ENCODE data around the gene COMMD10.
A peak's percentile ranks its signal among the peaks of the same experiment; 100 is the strongest.
"Not testable (repeated sequence)": the region's sequence is repeated elsewhere in the genome, so short reads cannot be mapped to it uniquely, and the experiment has no call there.

Gene COMMD10

GRCh38 chr5:116098998-116099397 lies 14.2 kb downstream of the COMMD10 start:
- DNase-seq, result no peak

- DNase-seq, result not testable (repeated sequence)
These were observed 20.1 kb downstream of the COMMD10 start for GRCh38 chr5:116104941-116105340.

- no peak for DNase-seq
These were observed 30.3 kb downstream of the COMMD10 start for GRCh38 chr5:116115163-116115562.

DNA sequence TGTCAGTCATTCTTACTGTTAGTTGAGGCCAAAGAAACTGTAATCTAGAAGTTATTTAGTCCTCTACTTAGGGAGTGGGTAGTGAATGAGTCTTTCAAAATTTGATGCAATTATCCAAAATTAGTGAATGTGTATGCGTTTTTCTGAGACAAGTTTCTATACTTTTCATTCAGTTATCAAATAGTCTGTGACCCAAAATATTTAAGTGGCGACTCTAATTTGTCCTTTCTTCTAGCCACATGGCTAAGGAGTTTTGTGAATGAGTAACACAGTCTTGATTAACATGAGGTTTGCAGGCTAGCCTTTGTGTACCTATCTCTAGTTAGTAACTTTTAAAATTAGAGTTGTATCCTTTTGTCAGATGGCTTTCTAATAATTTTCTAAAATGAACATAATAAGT lies 45.6 kb downstream of the COMMD10 start:
- DNase-seq, result peak; percentile 54

DNA sequence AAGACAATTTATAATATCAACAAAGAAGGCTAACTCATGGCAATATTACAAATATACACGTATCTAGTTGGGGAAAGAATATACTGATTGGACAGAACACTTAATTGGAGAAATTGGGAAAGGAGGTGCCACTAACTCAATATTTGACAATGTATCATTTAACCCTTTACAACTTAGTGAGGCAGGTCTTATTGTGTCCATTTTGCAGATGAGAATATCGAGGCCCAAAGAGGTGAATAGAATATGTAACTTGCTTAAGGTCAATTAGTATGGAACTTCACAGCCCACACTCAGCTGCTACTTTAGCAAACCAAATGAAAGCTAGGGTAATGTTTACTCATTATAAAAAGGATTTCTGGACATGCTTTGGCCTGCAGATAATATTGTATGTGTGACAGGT lies 46.2 kb downstream of the COMMD10 start:
- DNase-seq, result no peak

DNA sequence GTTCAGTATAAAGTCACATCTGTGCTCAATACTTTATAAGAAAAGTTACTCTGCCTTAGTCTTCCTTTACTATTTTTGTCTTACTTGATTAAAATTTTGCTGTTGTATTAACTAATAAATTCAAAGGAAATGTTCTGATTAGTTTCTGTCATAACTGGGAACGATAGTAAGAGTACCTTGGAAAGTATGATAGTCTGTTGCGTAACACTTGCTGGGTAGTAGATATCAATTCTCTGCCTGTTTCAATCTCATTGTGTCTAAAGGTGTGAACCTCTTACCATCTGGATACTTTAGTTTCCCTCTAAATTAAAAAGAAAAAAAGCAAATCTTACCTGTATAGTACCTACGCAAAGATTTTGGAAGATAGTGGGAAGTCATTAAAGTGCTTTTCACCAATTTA lies 48.5 kb downstream of the COMMD10 start:
- DNase-seq, result no peak

- no peak for DNase-seq
These were observed 50.5 kb downstream of the COMMD10 start for GRCh38 chr5:116135344-116135743.

- DNase-seq, result peak; percentile 58
These were observed 52.9 kb downstream of the COMMD10 start for GRCh38 chr5:116137544-116138378.

GRCh38 chr5:116142495-116142894 lies 57.7 kb downstream of the COMMD10 start:
- DNase-seq, result no peak

DNA sequence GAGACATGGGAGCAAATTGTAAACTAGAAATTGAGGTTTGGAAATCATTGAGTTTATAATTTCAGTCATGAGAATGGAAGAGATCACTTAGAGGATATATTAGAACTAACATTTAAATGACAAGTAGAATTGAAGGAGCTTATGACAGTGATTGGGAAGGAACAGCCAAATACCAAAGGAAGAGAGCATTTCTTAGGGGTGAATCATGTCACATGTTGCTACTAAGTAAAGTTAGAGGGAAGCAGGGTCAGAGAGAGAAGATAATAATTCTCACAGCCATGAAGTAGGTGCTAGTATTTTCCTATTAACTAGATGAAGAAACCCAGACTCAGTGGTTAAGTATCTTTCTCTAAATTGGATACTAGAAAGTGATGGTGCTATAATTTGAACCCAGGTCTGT lies 59.3 kb downstream of the COMMD10 start:
- peak; percentile 47 for DNase-seq

DNA sequence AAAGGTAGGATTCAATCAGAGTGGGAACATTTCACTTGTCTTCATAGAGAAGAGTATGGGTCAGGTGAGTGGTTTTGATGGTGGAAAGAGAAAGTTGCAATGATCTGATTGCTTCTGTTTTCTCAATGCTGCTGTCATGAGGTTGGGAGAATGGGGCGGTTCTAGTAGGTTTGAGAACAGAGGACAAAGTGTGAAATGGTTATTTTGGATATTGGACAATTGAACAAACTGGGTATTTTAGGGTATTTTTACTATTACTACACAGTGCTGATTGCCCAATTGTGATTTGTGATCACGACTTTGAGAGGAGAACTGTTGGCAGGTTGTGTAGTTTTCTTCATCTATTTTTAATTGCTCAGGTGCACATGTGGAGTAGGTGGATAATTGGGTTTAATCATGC lies 60.2 kb downstream of the COMMD10 start:
- no peak for DNase-seq

DNA sequence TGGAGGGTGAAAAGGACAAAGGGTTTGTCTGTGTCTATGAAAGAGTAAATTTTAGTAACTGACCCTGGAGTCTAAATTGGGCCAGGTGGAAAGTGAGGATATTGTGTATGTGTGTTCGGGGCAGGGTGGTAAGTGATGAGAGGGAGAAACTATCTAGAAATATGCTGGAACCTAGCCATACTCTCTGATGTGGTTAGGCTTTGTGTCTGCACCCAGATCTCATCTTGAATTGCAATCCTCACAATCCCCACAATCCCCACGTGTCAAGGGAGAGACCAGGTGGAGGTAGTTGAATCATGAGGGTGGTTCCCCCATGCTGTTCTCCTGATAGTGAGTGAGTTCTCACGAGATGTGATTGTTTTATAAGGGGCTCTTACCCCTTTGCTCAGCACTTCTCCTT lies 60.6 kb downstream of the COMMD10 start:
- DNase-seq, result no peak

DNA sequence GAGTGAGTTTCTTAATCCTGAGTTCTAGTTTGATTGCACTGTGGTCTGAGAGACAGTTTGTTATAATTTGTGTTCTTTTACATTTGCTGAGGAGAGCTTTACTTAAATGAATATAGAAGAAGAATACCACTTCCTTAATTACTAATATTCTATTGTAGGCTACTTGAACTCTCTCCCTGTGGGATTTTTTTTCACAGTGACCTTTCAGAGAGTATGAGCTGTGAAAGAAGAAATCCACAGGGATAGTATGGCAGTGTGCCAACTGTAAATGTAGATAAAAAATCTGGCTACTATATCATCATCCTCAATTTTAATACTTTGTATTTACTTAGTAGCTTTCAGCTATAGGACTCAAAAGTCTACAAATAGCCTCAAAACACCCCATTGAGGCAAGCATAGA lies 67.3 kb downstream of the COMMD10 start:
- DNase-seq, result peak; percentile 22

GRCh38 chr5:116153687-116154174 lies 68.9 kb downstream of the COMMD10 start:
- no peak for DNase-seq

GRCh38 chr5:116154252-116154651 lies 69.4 kb downstream of the COMMD10 start:
- DNase-seq, result no peak

GRCh38 chr5:116154931-116155330 lies 70.1 kb downstream of the COMMD10 start:
- DNase-seq, result no peak

- no peak for DNase-seq
These were observed 73.1 kb downstream of the COMMD10 start for GRCh38 chr5:116157902-116158301.

GRCh38 chr5:116159006-116159405 lies 74.2 kb downstream of the COMMD10 start:
- no peak for DNase-seq

DNA sequence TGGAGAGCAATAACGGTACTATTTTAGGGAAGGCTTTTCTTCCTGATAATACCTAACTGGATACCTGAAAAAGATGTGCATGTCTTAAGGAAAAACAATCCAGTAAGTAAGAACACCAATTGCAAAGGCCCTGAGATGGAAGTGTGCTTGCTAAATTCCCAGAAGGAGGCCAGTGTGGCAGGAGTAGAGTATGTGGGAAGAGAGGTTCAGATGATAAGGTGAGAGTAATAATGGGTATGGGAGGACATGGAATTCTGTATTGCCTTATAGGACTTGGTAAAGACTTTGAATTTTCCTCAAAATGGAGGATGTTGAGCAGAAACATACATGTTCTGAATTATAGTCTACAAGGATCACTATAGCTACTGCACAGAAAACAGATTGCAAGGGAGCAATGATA lies 89.3 kb downstream of the COMMD10 start:
- DNase-seq, result no peak

GRCh38 chr5:116176121-116176520 lies 91.3 kb downstream of the COMMD10 start:
- DNase-seq, result peak; percentile 5

DNA sequence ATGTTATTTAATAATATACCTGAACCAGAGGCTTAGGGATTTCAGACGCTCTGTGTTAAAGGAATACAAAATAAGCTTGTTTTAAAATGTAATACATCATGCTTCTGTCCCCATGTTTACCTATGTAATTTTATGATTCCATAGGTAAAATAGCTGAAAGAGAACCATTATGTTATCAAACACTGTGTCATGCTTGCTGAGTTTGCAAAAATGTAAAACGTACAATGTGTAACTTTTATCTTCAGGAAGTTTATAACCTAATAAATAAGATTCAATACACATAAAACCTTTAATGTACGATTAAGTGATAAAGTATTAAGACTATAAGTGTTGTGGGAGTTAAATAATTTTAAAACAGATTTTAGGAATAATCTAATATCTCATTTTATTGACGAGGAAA lies 94.1 kb downstream of the COMMD10 start:
- no peak for DNase-seq

DNA sequence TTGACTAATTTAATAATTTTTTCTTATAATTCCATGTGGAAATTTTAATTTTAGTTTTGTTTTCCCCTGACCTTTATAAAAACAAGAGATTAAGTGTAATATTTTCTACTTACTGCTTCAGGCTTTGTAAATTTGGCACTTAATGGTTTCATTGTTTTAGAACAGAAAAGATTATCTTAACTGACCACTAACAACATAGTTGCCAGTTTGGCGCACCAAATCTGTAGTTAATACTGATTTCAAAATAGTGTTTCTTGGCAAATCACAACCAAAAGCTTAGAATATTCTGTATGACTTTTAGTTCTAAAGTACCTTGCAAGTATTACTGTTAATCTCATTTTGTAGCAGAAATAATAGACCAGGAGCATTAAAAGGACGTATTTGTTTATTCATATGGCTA lies 124.3 kb downstream of the COMMD10 start:
- no peak for DNase-seq

DNA sequence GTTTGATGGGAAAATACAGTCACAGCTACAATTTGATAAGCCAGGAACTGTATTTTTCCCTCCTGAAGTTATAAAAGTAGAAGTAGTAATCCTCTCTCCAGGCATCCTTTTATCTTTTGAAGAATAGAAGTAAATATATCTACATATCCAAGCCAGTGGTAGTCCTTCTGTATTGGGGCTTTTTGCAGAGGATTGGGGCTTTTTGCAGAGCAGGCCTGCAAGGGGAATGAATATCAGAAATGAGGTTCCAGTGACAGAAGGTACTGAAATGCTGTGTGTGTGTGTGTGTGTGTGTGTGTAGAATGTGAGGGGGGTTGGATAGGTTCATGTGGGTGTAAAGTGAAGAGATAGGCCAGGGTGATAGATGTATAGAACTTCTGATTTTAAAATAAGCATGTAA lies 127.4 kb downstream of the COMMD10 start:
- DNase-seq, result no peak

DNA sequence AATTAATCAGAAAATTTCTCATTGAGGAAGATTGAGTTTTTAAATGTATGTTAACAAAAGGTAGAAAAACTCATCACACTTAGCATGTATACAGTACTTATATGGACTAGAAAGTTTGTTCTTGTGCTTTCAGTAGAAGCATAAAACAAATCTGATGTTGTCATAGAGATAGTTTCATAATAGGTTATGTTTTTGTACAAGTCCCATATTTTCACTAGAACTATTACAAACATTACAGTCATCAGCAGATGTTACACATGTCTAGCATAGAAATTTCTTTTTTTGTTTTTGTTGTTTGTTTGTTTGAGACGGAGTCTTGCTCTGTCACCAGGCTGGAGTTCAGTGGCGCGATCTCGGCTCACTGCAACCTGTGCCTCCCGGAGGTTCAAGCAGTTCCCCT lies 131.4 kb downstream of the COMMD10 start:
- no peak for DNase-seq

Data from fibroblast of skin of scalp (primary cell).